Fibroblast of lung (primary cell): Measurements from ENCODE around the gene ABHD6.
A peak's percentile ranks its signal among the peaks of the same experiment; 100 is the strongest.

ENCODE experiments used
- CTCF ChIP-seq, 2 donors: IDR thresholded peaks in 1 of 2; conservative IDR thresholded peaks in 1 of 2; 1 replicate in 1 of 2; 2 replicates in 1 of 2; pipeline ENCODE4 v1.5.1; 2011 to 2012; ENCODE audit warnings: low read length in 2 of 2, control low read depth in 1 of 2, inconsistent platforms in 1 of 2, low read depth in 1 of 2, mild to moderate bottlenecking in 1 of 2
- EZH2 ChIP-seq: IDR thresholded peaks from 2 replicates; pipeline ENCODE4 v1.5.1; 2012; ENCODE audit warnings: low read length, control low read depth, mild to moderate bottlenecking; ENCODE audit errors: missing control alignments

DNA sequence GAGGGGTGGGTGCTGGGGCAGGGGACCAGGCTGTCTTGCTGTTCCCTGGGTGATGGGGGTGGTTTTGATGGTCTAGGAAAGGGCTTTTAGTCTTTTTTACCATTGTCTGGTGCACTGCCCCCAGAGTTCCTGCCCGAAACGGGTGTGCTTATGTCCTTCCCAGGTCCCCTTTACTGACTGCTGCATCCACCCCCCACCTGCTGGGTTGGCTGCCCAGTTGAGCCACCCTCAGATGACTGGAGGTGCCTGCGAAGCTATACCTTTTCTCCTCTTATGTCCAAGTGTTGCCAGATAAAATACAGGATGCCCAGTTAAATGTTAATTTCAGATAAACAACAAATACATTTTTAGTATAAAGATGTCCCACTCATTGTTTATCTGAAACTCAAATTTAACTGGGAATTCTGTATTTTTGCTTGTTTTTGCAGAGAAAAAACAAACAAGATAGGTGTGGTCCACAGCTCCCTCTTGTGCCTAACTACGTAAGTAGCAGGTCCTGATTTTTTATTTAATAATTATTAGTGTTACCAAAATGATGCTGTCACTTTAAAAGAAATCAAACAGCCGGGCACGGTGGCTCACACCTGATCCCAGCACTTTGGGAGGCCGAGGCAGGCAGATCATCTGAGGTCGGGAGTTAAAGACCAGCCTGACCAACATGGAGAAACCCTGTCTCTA lies 62.4 kb downstream of the ABHD6 start:
- TF ChIP-seq CTCF (conservative IDR thresholded peaks at IDR 0.05 in 1 of 2, IDR thresholded peaks at IDR 0.05 in 1 of 2; ENCODE audit: low read depth in 1 of 2, low read length in 2 of 2) (peak; percentile 56 to 60), EZH2 (no peak)
